GM12878 (cell line): ENCODE results near the gene ADARB1. TPM values are rescaled to one million over a fixed set of nuclear protein-coding genes. Genes with fewer than 3 reads are reported as not detected.

Experiments
- ATAC-seq: fragments of 200-7000 bp; cut with Tn5 transposase; 3 replicates; pipeline ENCODE4 v1.9.1; 2020; ENCODE audit warnings: mild to moderate bottlenecking, moderate library complexity
- BruUV-seq: library from RNA; stranded (reverse); fragments of 400-500 nt; replicated peaks from 2 replicates; lab custom pipeline; 2021; lab: Mats Ljungman, UMichigan
- CTCF ChIA-PET: fragments of 300-600 bp; sonication (Branson Sonifier 250); formaldehyde crosslinking; extraction: SDS; loops from one replicate; lab custom pipeline; 2021; ENCODE audit warnings: inconsistent platforms; lab: Yijun Ruan, JAX
- POLR2A ChIA-PET: fragments of 350-600 bp; formaldehyde crosslinking; extraction: SDS; loops from one replicate; lab custom pipeline; 2021; ENCODE audit warnings: inconsistent platforms; lab: Charles Lee
- RAD21 ChIA-PET: fragments of 300-600 bp; sonication (Branson Sonifier 250); formaldehyde crosslinking; loops from one replicate; lab custom pipeline; 2023; ENCODE audit warnings: antibody characterized with exemption; ENCODE audit not compliant: unreplicated experiment; lab: Charles Lee
- SMC1A ChIA-PET: fragments of 300-600 bp; sonication (Branson Sonifier 250); formaldehyde crosslinking; loops from one replicate; lab custom pipeline; 2023; ENCODE audit not compliant: unreplicated experiment, uncharacterized antibody; lab: Charles Lee
- DNase-seq: peaks from one replicate; pipeline ENCODE4 v3.0.0-alpha.2; 2011; ENCODE audit warnings: low read depth, low spot score
- FAIRE-seq: peaks from 3 replicates; lab custom pipeline; 2011; peaks lifted over from hg19 to GRCh38; lab: Jason Lieb, UNC
- H2AFZ ChIP-seq: 2 replicates; pipeline ENCODE4 v1.6.0; 2011; ENCODE audit warnings: low read depth, low read length, control low read depth; ENCODE audit not compliant: control insufficient read depth
- H3K27ac ChIP-seq: 2 replicates; pipeline ENCODE4 v1.5.1; 2011; ENCODE audit warnings: control low read depth; ENCODE audit not compliant: control insufficient read depth, insufficient read depth
- H3K27me3 ChIP-seq, 2 experiments: replicated peaks in 1 of 2; 2 replicates each; pipeline versions ENCODE4 v1.6.0 to v1.6.1; 2011; ENCODE audit warnings: low read length in 1 of 2; ENCODE audit not compliant: control insufficient read depth in 2 of 2, insufficient read depth in 2 of 2
- H3K36me3 ChIP-seq, 2 experiments: 2 replicates each; pipeline ENCODE4 v1.5.1; 2011; ENCODE audit warnings: low read length in 1 of 2; ENCODE audit not compliant: control insufficient read depth in 2 of 2, insufficient read depth in 2 of 2
- H3K4me1 ChIP-seq: 2 replicates; pipeline ENCODE4 v1.6.1; 2011; ENCODE audit warnings: mild to moderate bottlenecking, low read length, moderate library complexity, mixed read lengths; ENCODE audit not compliant: control insufficient read depth, insufficient read depth
- H3K4me2 ChIP-seq: 2 replicates; pipeline ENCODE4 v1.6.0; 2011; ENCODE audit warnings: control low read depth; ENCODE audit not compliant: control insufficient read depth, insufficient read depth
- H3K4me3 ChIP-seq: fragments of 200-600 bp; sonication (generic); 2 replicates; pipeline ENCODE4 v1.5.1; 2016
- H3K79me2 ChIP-seq: 2 replicates; pipeline ENCODE4 v1.6.0; 2011; ENCODE audit warnings: low read length; ENCODE audit not compliant: control insufficient read depth, insufficient read depth
- H3K9ac ChIP-seq: 2 replicates; pipeline ENCODE4 v1.8.0; 2011; ENCODE audit warnings: low read length, control low read depth, mixed read lengths; ENCODE audit not compliant: control insufficient read depth, insufficient read depth
- H3K9me3 ChIP-seq: replicated peaks from 3 replicates; pipeline ENCODE4 v1.5.1; 2011; ENCODE audit warnings: mild to moderate bottlenecking, low read length; ENCODE audit not compliant: control insufficient read depth, insufficient read depth
- H4K20me1 ChIP-seq: 2 replicates; pipeline ENCODE4 v1.6.0; 2011; ENCODE audit not compliant: control insufficient read depth, insufficient read depth
- BCL11A ChIP-seq: IDR thresholded peaks from 2 replicates; pipeline ENCODE4 v1.6.1; 2011; ENCODE audit warnings: low read depth, low read length
- CHD4 ChIP-seq: fragments of 200-600 bp; sonication (generic); IDR thresholded peaks from 2 replicates; pipeline ENCODE4 v1.6.1; 2016; ENCODE audit warnings: mild to moderate bottlenecking
- E2F4 ChIP-seq: IDR thresholded peaks from 2 replicates; pipeline ENCODE4 v1.6.1; 2012; ENCODE audit warnings: low read depth, low read length, improper control_type of control experiment
- EED ChIP-seq: sonication (generic); IDR thresholded peaks from 2 replicates; pipeline ENCODE4 v1.6.1; 2016; ENCODE audit warnings: antibody characterized with exemption, low read depth
- FOXK2 ChIP-seq: fragments of 450-650 bp; IDR thresholded peaks from 2 replicates; pipeline ENCODE4 v1.6.1; 2017; ENCODE audit warnings: mild to moderate bottlenecking, moderate library complexity
- HCFC1 ChIP-seq: fragments of 150-350 bp; IDR thresholded peaks from 2 replicates; pipeline ENCODE4 v1.6.1; 2014; ENCODE audit warnings: low read length
- MTA3 ChIP-seq: IDR thresholded peaks from 2 replicates; pipeline ENCODE4 v1.6.1; 2012; ENCODE audit warnings: low read length, inconsistent platforms, borderline replicate concordance
- NFIC ChIP-seq: IDR thresholded peaks from 2 replicates; pipeline ENCODE4 v1.6.1; 2012; ENCODE audit warnings: low read depth, mild to moderate bottlenecking, inconsistent platforms, low read length, moderate library complexity
- POLR2AphosphoS5 ChIP-seq: IDR thresholded peaks from 2 replicates; pipeline ENCODE4 v1.6.1; 2011; ENCODE audit warnings: mild to moderate bottlenecking, low read length, inconsistent platforms
- RCOR1 ChIP-seq: conservative IDR thresholded peaks from 2 replicates; pipeline ENCODE4 v1.6.1; 2012; ENCODE audit warnings: low read depth, low read length, improper control_type of control experiment
- TBL1XR1 ChIP-seq: IDR thresholded peaks from 2 replicates; pipeline ENCODE4 v1.6.1; 2012; ENCODE audit warnings: low read depth, low read length, improper control_type of control experiment
- ZZZ3 ChIP-seq: IDR thresholded peaks from 2 replicates; pipeline ENCODE4 v1.6.1; 2011; ENCODE audit warnings: low read depth; ENCODE audit not compliant: control insufficient read depth, insufficient read length
- WGBS: methylation state at CpG from one replicate; pipeline ENCODE4 v1.1.6; 2016; ENCODE audit warnings: low lambda C conversion rate; ENCODE audit not compliant: insufficient replicate concordance, insufficient coverage; ENCODE audit errors: missing lambda C conversion rate; 5-methylcytosine and 5-hydroxymethylcytosine counted together
- in situ Hi-C: fragments of 300-500 bp; cut with MboI; formaldehyde crosslinking; loops from 9 replicates; pipeline ENCODE4 v1.14.3; 2018; ENCODE audit warnings: mixed read lengths
- intact Hi-C: fragments of 100-400 bp; cut with micrococcal nuclease; formaldehyde crosslinking; loops from one replicate; pipeline ENCODE4 v1.14.2; 2022; ENCODE audit not compliant: unreplicated experiment
- polyA plus RNA-seq, 11 experiments: library from polyadenylated mRNA; depleted of rRNA in 4 of 11; unstranded in 6 of 11; stranded (reverse) in 5 of 11; fragments of >200 nt; fragmentation: Nextera tagmentation in 4 of 11; fragmentation: Illumina TruSeq in 1 of 11; extraction: Ambion mirVana in 4 of 11; extraction: Trizol in 1 of 11; gene quantifications; 1 replicate in 1 of 11; 2 replicates in 10 of 11; pipeline versions ENCODE4 v1.2.1 to v1.2.3, GENCODE V29; 2011 to 2016; ENCODE audit warnings: inconsistent platforms in 2 of 11, missing spikeins in 2 of 11, low read depth in 1 of 11
- total RNA-seq, 4 experiments: library from RNA; depleted of rRNA in 3 of 4; stranded (reverse); fragments of >200 nt in 3 of 4; fragmentation: Illumina TruSeq in 1 of 4; extraction: Trizol in 1 of 4; gene quantifications; 2 replicates each; pipeline versions ENCODE4 v1.2.1 to v1.2.3, GENCODE V29; 2013 to 2021

Gene ADARB1
- total and polyA plus RNA-seq, 10 of the 15 experiments (the other 5 are each of a cell fraction or from before 2014, with no cell fraction given), result 5.7 to 61.7 (median 25.3) TPM

GRCh38 chr21:45082736-45083135 is 8.4 kb downstream of the ADARB1 start:
- ChIA-PET POLR2A (no interaction called here), RAD21 (no interaction called here)
- DNase-seq (no peak), ATAC-seq (no peak)
- Histone ChIP-seq H3K36me3 (peaks cover 0 to 3% of the 10 kb centered on the region in 2 experiments; a peak in 2 of 4 replicates), H3K4me3 (no peak overlapping the region), H3K9ac (no peak overlapping the region)
- 18% methylated on average over 4 of the region's 4 CpGs for WGBS
- no peak for TF ChIP-seq RCOR1
- no peak for TF ChIP-seq BCL11A
- TF ChIP-seq NFIC, result no peak
- TF ChIP-seq EED, result no peak
- TF ChIP-seq TBL1XR1, result no peak
- no peak for TF ChIP-seq HCFC1
- no peak for TF ChIP-seq POLR2AphosphoS5
- TF ChIP-seq MTA3, result no peak
- no peak for TF ChIP-seq FOXK2
- TF ChIP-seq E2F4, result no peak
- no peak for TF ChIP-seq ZZZ3
- TF ChIP-seq CHD4, result no peak
- TF ChIP-seq, all 136 proteins: peak for 0
- in situ Hi-C loops (no loop called here), intact Hi-C loops (no loop called here)
- ChIA-PET CTCF (interaction anchor here (1.3 to 1.4 kb wide), 2 partner anchors 46 to 55 kb away, joined by 4 to 7 read pairs; no protein-coding TSS in a partner anchor), SMC1A (interaction anchor here (1.4 kb wide), 1 partner anchor 48 kb away, joined by 3 read pairs; no protein-coding TSS in a partner anchor)
- no peak for FAIRE-seq
- Histone ChIP-seq H4K20me1 (no peaks in the 10 kb centered on the region; the same call in 1 of the 2 replicates), H3K9me3 (no peaks in the 10 kb centered on the region), H3K27ac (no peak overlapping the region), H2AFZ (no peak overlapping the region), H3K4me1 (no peaks in the 10 kb centered on the region), H3K4me2 (no peak overlapping the region), H3K27me3 (peaks cover 0 to 5% of the 10 kb centered on the region in 2 experiments; a peak in 1 of 4 replicates), H3K79me2 (no peaks in the 10 kb centered on the region)
- BruUV-seq, result no TSS peak
